ENCODE results near the gene SPTBN1.
A peak's percentile ranks its signal among the peaks of the same experiment; 100 is the strongest.

SPTBN1 gene

DNA sequence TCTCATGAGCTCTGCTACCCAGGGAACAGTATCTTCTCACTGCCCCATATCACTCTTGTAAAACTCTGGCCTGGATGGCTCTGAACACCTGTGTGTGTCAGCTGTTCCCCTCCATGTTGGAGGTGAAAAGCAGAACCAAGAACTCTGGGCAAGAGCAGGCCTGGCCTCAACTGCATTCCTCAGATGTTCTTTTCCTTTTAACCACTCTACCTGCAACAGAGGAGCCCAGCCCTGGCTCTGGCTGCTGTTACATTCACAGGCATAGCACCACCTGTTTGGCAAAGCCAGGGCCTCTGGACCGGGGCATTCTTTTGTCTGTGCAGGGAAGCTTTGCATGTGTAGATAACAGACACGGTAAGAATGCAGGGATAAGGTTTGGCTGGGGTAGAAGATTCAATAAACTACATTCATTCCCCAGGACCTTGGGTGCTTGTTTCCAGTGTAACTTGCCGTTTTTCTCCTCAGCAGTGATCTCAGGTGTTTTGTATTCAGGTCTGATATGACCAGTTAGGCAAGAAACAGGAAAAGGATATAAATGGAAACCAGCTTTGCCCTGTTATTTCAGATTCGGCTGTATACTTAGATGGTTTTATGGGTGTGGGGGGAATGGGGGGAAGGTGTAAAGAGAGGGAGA is 95.1 kb downstream of the SPTBN1 start:
- no peak overlapping the region for H3K9ac ChIP-seq (ENCODE audit: low read length)
- H3K36me3 ChIP-seq (ENCODE audit: insufficient read depth, low read length) = no peaks in the 10 kb centered on the region
- H2AFZ ChIP-seq (ENCODE audit: low read length) = no peak overlapping the region
- H4K20me1 ChIP-seq (ENCODE audit: insufficient read depth, low read length) = no peaks in the 10 kb centered on the region
- TF ChIP-seq EZH2 (IDR thresholded peaks at IDR 0.05; ENCODE audit: borderline replicate concordance, low read length) = no peak
- H3K27me3 ChIP-seq (ENCODE audit: insufficient read depth, low read length) = no peaks in the 10 kb centered on the region
- peaks cover 17% of the 10 kb centered on the region for H3K4me1 ChIP-seq (ENCODE audit: insufficient read depth, low read length, severe bottlenecking)
- no peak overlapping the region for H3K27ac ChIP-seq (ENCODE audit: low read depth, low read length, poor library complexity, severe bottlenecking)
- H3F3A ChIP-seq (ENCODE audit: insufficient read depth, low read length) = no peaks in the 10 kb centered on the region
- H3K4me2 ChIP-seq (ENCODE audit: low read length) = peak overlapping the region; percentile 22; the same call in 1 of the 2 replicates
- no peaks in the 10 kb centered on the region for H3K9me3 ChIP-seq (ENCODE audit: low read length)
- H3K79me2 ChIP-seq (ENCODE audit: insufficient read depth, low read length) = no peaks in the 10 kb centered on the region
- no peak overlapping the region for H3K4me3 ChIP-seq (ENCODE audit: low read depth, low read length, poor library complexity, severe bottlenecking)
- no peaks in the 10 kb centered on the region for H3K9me2 ChIP-seq (ENCODE audit: low read depth, low read length)

DNA sequence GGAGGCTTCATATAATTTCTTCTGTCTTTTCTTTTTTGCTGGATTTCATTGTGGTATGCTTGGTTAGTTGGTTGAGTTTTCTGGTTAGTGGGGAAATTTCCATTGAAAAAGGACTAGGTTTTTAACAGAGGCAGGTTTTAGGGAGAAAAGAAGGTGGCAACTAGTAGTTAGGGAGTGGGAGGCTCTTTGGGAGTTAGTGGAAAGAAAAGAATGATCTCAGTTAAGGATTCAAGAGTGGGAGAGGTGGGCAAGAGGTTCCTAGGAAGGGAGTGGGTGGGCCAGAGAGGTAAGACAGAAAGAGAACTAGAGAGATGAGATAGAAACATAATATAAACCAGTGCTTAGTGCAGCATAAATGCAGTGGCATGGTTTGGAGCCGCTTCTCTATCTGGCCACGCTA is 96.9 kb downstream of the SPTBN1 start:
- peaks cover 8% of the 10 kb centered on the region; the same call in 1 of the 2 replicates for H3F3A ChIP-seq (ENCODE audit: insufficient read depth, low read length)
- H3K9me2 ChIP-seq (ENCODE audit: low read depth, low read length) = no peaks in the 10 kb centered on the region
- no peak overlapping the region for H3K4me3 ChIP-seq (ENCODE audit: low read depth, low read length, poor library complexity, severe bottlenecking)
- H3K4me2 ChIP-seq (ENCODE audit: low read length) = no peak overlapping the region
- H3K27me3 ChIP-seq (ENCODE audit: insufficient read depth, low read length) = no peaks in the 10 kb centered on the region
- H3K9me3 ChIP-seq (ENCODE audit: low read length) = no peaks in the 10 kb centered on the region
- H3K79me2 ChIP-seq (ENCODE audit: insufficient read depth, low read length) = no peaks in the 10 kb centered on the region
- no peak for TF ChIP-seq EZH2 (IDR thresholded peaks at IDR 0.05; ENCODE audit: borderline replicate concordance, low read length)
- TF ChIP-seq, protein P1, sequence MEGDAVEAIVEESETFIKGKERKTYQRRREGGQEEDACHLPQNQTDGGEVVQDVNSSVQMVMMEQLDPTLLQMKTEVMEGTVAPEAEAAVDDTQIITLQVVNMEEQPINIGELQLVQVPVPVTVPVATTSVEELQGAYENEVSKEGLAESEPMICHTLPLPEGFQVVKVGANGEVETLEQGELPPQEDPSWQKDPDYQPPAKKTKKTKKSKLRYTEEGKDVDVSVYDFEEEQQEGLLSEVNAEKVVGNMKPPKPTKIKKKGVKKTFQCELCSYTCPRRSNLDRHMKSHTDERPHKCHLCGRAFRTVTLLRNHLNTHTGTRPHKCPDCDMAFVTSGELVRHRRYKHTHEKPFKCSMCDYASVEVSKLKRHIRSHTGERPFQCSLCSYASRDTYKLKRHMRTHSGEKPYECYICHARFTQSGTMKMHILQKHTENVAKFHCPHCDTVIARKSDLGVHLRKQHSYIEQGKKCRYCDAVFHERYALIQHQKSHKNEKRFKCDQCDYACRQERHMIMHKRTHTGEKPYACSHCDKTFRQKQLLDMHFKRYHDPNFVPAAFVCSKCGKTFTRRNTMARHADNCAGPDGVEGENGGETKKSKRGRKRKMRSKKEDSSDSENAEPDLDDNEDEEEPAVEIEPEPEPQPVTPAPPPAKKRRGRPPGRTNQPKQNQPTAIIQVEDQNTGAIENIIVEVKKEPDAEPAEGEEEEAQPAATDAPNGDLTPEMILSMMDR (IDR thresholded peaks at IDR 0.05; ENCODE audit: low read length) = no peak
- H2AFZ ChIP-seq (ENCODE audit: low read length) = no peak overlapping the region
- no peaks in the 10 kb centered on the region for H4K20me1 ChIP-seq (ENCODE audit: insufficient read depth, low read length)
- H3K4me1 ChIP-seq (ENCODE audit: insufficient read depth, low read length, severe bottlenecking) = peaks cover 27% of the 10 kb centered on the region
- no peaks in the 10 kb centered on the region for H3K36me3 ChIP-seq (ENCODE audit: insufficient read depth, low read length)
- no peak overlapping the region for H3K27ac ChIP-seq (ENCODE audit: low read depth, low read length, poor library complexity, severe bottlenecking)
- no peak overlapping the region for H3K9ac ChIP-seq (ENCODE audit: low read length)

DNA sequence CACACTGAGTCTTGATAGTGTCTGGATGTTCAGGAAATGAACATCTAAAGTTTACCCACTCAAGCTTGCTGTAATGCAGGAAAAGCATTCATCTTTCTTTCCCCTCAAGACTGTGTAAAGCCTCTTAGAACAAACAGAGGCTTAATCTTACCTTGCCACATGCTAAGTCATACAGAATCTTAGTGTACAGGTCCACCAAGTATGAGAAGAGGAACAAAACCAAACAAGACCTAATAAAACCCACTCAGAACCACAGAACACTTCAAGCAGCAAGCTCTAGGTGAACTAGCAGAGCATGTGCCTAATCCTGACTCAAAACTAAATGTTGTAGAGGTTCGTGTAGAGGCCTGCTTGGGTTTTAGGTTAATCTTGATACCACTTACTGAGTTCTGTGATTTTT is 97.6 kb downstream of the SPTBN1 start:
- Histone ChIP-seq H2AFZ (ENCODE audit: low read length) (no peak overlapping the region), H3K9me3 (ENCODE audit: low read length) (no peaks in the 10 kb centered on the region), H3K79me2 (ENCODE audit: insufficient read depth, low read length) (no peaks in the 10 kb centered on the region), H3K4me3 (ENCODE audit: low read depth, low read length, poor library complexity, severe bottlenecking) (no peak overlapping the region), H3K9ac (ENCODE audit: low read length) (no peak overlapping the region), H3K4me2 (ENCODE audit: low read length) (no peak overlapping the region), H4K20me1 (ENCODE audit: insufficient read depth, low read length) (no peaks in the 10 kb centered on the region), H3K27ac (ENCODE audit: low read depth, low read length, poor library complexity, severe bottlenecking) (no peak overlapping the region), H3K9me2 (ENCODE audit: low read depth, low read length) (no peaks in the 10 kb centered on the region), H3K36me3 (ENCODE audit: insufficient read depth, low read length) (no peaks in the 10 kb centered on the region), H3K4me1 (ENCODE audit: insufficient read depth, low read length, severe bottlenecking) (peaks cover 27% of the 10 kb centered on the region), H3K27me3 (ENCODE audit: insufficient read depth, low read length) (no peaks in the 10 kb centered on the region), H3F3A (ENCODE audit: insufficient read depth, low read length) (peaks cover 8% of the 10 kb centered on the region; the same call in 1 of the 2 replicates)
- TF ChIP-seq, protein P1 (IDR thresholded peaks at IDR 0.05; ENCODE audit: low read length) = no peak
- TF ChIP-seq EZH2 (IDR thresholded peaks at IDR 0.05; ENCODE audit: borderline replicate concordance, low read length) = no peak

DNA sequence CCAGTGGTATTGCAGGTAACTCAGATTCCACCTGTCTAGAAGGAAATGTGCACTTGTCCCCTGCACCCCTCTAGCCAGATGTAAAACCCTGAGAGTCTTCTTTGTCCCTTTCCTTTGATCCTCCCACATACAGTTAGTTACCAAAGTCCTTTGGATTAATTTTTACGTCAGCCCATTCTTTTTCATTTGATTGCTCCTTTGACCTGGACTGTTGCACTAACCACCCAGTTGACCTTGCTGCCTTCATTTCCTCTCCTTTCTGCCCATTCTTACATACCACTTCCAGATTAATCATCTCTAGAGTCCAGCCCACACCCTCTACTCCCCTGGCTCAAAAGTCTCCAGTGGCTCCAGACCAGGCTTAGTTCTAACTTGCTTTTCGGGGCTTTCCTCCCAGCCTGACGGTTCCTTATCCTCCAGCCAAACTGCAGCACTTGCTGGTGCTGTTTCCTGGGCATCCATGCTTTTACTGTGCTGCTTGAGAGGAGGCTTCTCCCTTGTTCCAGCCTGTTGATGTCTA is 99.3 kb downstream of the SPTBN1 start:
- no peak overlapping the region for H3K9ac ChIP-seq (ENCODE audit: low read length)
- H3K79me2 ChIP-seq (ENCODE audit: insufficient read depth, low read length) = no peaks in the 10 kb centered on the region

More for the DNA sequence above, 99.3 kb downstream of the SPTBN1 start:
- Histone ChIP-seq H2AFZ (ENCODE audit: low read length) (no peak overlapping the region), H4K20me1 (ENCODE audit: insufficient read depth, low read length) (no peaks in the 10 kb centered on the region), H3F3A (ENCODE audit: insufficient read depth, low read length) (peaks cover 8% of the 10 kb centered on the region; the same call in 1 of the 2 replicates), H3K27me3 (ENCODE audit: insufficient read depth, low read length) (no peaks in the 10 kb centered on the region), H3K36me3 (ENCODE audit: insufficient read depth, low read length) (no peaks in the 10 kb centered on the region), H3K4me2 (ENCODE audit: low read length) (no peak overlapping the region), H3K27ac (ENCODE audit: low read depth, low read length, poor library complexity, severe bottlenecking) (no peak overlapping the region), H3K4me3 (ENCODE audit: low read depth, low read length, poor library complexity, severe bottlenecking) (no peak overlapping the region), H3K9me2 (ENCODE audit: low read depth, low read length) (no peaks in the 10 kb centered on the region), H3K9me3 (ENCODE audit: low read length) (no peaks in the 10 kb centered on the region), H3K4me1 (ENCODE audit: insufficient read depth, low read length, severe bottlenecking) (peaks cover 39% of the 10 kb centered on the region)
- TF ChIP-seq EZH2 (IDR thresholded peaks at IDR 0.05; ENCODE audit: borderline replicate concordance, low read length) = no peak
- TF ChIP-seq, protein P1 (IDR thresholded peaks at IDR 0.05; ENCODE audit: low read length) = no peak

All from OCI-LY1 (cell line).